Hematopoietic multipotent progenitor cell treated with erythropoietin and hydrocortisone succinate and interleukin-3 and kit ligand, for 8 days (in vitro differentiated cells): Measurements from ENCODE around the gene CHRM5.

Source experiments
- DNase-seq: peaks from one replicate; pipeline ENCODE4 v3.0.0-alpha.2; 2015

Gene CHRM5

GRCh38 chr15:34102175-34102925 is 134.1 kb downstream of the CHRM5 start:
- DNase-seq = no peak

- no peak for DNase-seq
Observed at GRCh38 chr15:34106423-34106822, 138.1 kb downstream of the CHRM5 start.

DNA sequence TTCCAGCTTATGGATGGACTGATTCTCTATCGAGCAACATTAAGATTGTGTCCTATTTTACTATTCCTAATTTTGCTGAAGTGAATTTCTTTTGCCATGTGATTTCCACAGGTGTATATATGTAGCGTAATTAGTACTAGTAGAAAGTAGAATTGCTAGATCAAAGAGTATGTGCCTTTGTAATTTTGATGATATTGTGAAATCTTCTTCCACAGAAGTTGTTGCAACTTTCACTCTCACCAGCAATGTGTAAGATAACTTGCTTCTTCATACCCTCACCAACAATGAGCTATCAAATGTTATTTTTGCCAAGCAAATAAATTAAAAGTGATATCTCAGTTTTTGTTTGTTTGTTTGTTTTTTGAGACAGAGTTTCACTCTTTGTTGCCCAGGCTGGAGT is 139.0 kb downstream of the CHRM5 start:
- no peak for DNase-seq

DNA sequence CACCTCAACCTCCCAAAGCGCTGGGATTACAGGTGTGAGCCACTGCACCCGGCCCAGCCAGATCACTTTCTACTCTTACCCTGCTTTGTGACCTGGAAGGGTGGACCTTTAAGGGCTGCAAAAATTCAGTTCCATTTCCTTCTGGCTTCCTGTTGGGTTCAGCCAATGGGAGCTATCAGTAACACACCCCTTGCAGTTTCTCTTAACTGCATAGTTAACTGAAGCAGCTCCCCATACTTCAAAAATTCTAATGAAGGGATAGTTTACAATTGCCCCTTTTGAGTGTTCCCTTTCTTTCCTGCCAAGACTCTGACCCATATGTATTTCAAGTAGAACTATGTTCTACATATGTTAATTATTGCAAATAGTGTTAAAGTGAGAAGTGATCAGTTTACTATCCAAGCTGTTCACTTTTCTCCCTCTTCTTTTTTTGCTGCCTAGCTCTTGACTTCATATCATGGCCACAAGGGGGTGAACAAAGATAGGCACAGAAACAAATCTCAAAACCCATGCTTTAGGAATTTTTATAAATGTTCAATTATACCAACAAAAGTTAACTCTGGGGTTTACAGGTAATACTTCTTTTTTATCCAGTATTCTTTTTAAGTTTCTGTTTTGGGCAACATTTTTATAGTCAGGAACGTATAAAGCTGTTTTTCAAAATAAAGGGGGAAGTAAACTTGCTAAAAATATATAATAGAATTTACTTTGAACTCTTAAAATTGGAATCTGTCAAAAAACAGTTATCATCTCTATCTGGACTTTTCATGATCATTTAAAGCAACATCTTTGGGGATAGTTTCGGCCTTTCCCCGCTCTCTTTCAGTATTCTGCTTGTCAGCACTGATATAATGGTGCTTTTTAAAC is 141.7 kb downstream of the CHRM5 start:
- DNase-seq = peak; percentile 66

DNA sequence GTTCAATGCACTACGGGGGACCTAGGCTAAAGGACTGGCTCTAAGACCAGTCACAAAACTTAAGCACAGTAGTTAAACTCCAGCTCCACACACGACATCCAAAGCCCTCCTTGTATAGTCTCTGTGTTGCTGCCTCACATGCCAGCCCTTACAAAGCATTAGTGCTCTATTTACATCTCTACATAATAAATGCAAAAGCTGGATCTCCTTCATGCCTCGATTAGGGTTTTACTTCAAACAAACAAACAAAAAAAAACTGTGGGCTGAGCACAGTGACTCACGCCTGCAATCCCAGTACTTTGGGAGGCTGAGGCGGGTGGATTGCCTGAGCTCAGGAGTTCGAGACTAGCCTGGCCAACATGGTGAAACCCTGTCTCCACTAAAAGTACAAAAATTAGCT is 143.2 kb downstream of the CHRM5 start:
- DNase-seq = no peak

GRCh38 chr15:34114215-34114614 is 145.9 kb downstream of the CHRM5 start:
- DNase-seq = no peak

GRCh38 chr15:34114739-34115138 is 146.4 kb downstream of the CHRM5 start:
- no peak for DNase-seq

GRCh38 chr15:34116620-34117019 is 148.3 kb downstream of the CHRM5 start:
- no peak for DNase-seq
